Natural killer cell (primary cell): ENCODE results near the gene POC1A. TPM values are rescaled to one million over a fixed set of nuclear protein-coding genes. Genes with fewer than 3 reads are reported as not detected.
A peak's percentile ranks its signal among the peaks of the same experiment; 100 is the strongest.

ENCODE experiments used
- ATAC-seq, 3 donors: fragments of 150-1000 bp in 2 of 3; fragments of 200-7000 bp in 1 of 3; cut with Tn5 transposase; 1 replicate in 1 of 3; 2 replicates in 2 of 3; pipeline ENCODE4 v1.10.0; 2021; ENCODE audit warnings: mild to moderate bottlenecking in 2 of 3, moderate library complexity in 2 of 3
- DNase-seq, 2 donors: peaks; one replicate each; pipeline versions ENCODE4 v3.0.0 to v3.0.0-alpha.2; 2013 to 2021; ENCODE audit warnings: mixed read lengths in 1 of 2
- H3K27ac ChIP-seq: one replicate; pipeline ENCODE4 v1.5.1; 2013; ENCODE audit warnings: mild to moderate bottlenecking, low read length
- H3K27me3 ChIP-seq: one replicate; pipeline ENCODE4 v1.6.1; 2013; ENCODE audit warnings: low read length; ENCODE audit not compliant: control insufficient read depth, insufficient read depth
- H3K36me3 ChIP-seq: one replicate; pipeline ENCODE4 v1.6.1; 2013; ENCODE audit warnings: low read length; ENCODE audit not compliant: control insufficient read depth, insufficient read depth
- H3K4me1 ChIP-seq: one replicate; pipeline ENCODE4 v1.6.1; 2013; ENCODE audit warnings: low read length; ENCODE audit not compliant: control insufficient read depth, insufficient read depth
- H3K4me3 ChIP-seq: one replicate; pipeline ENCODE4 v1.5.1; 2013; ENCODE audit warnings: low read length
- H3K9me3 ChIP-seq: one replicate; pipeline ENCODE4 v1.6.1; 2013; ENCODE audit warnings: low read length; ENCODE audit not compliant: control insufficient read depth, insufficient read depth
- H3K27ac Mint-ChIP-seq, 2 donors: one replicate each; pipeline ENCODE4 v1.8.0; 2022; ENCODE audit warnings: mild to moderate bottlenecking in 2 of 2, mixed read lengths in 2 of 2, moderate library complexity in 1 of 2
- H3K27me3 Mint-ChIP-seq, 2 donors: one replicate each; pipeline ENCODE4 v1.8.0; 2022; ENCODE audit warnings: low read depth in 2 of 2, mixed read lengths in 2 of 2
- H3K36me3 Mint-ChIP-seq: one replicate; pipeline ENCODE4 v1.8.0; 2022; ENCODE audit warnings: mixed read lengths
- H3K4me1 Mint-ChIP-seq, 2 donors: one replicate each; pipeline ENCODE4 v1.8.0; 2022; ENCODE audit warnings: mixed read lengths in 2 of 2
- H3K4me3 Mint-ChIP-seq: one replicate; pipeline ENCODE4 v1.8.0; 2022; ENCODE audit warnings: mild to moderate bottlenecking, moderate library complexity, mixed read lengths
- H3K9me3 Mint-ChIP-seq, 2 donors: one replicate each; pipeline ENCODE4 v1.8.0; 2022; ENCODE audit warnings: mixed read lengths in 2 of 2
- CTCF ChIP-seq: fragments of 200-600 bp; IDR thresholded peaks from one replicate; pipeline ENCODE4 v1.8.0; 2022; ENCODE audit warnings: antibody characterized with exemption
- WGBS: methylation state at CpG from one replicate; pipeline ENCODE4 v1.1.7; 2013; ENCODE audit warnings: missing lambda C conversion rate; ENCODE audit not compliant: insufficient coverage; 5-methylcytosine and 5-hydroxymethylcytosine counted together
- intact Hi-C: fragments of 100-400 bp; cut with micrococcal nuclease; formaldehyde crosslinking; loops from one replicate; pipeline ENCODE4 v1.14.2; 2022
- total RNA-seq, 4 donors: library from RNA; stranded (reverse); fragments of 120-200 nt in 1 of 4; gene quantifications; one replicate each; pipeline versions ENCODE4 v1.2.3 to v1.2.4, GENCODE V29; 2013 to 2022

POC1A gene
- total RNA-seq, 3 donors from 2014 or later (not counting 1 experiment from before 2014, with no cell fraction given) = 1.3 to 2.6 (median 2.4) TPM

DNA sequence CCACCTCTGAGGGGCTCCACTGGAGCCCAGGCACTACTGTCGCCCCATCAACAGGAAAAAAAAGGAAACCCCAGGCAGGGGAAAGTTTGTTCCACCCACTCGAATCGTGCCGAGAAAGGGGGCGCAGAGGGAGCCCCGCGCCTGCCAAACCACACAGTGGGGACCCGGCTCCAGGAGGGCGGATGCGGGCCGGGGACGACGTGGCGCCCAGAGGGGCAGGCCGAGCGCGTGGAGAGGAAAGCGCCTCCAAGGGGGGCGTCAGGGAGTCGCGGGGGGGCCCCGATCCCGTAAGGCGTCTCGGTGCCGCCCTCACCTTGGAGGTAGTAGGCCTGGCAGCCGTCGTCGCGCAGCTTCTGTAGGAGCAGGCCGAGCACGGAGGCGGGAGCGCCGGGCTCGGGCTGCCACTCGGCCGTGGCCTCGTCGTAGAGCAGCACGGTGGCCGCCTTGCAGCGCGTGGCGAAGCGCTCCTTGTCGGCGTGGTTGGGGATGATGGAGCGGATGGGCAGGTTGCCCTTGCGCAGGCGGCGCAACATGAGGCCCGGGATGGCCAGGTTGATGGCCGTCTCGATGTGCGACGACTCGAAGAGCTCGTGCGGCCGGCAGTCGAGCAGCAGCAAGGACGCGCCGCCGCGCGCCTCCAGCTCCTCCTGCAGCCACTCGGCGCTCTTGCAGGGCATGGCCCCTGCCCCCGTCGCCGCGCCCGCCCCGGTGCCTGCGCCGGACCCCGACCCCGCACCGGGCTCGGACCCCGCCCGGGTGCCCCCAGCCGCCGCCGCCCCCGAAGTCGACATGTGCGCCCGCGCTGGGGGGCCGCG lies 98.5 kb downstream of the POC1A start:
- H3K36me3 ChIP-seq = peaks cover 13% of the 10 kb centered on the region
- DNase-seq = peak; percentile 48 to 77
- Mint-ChIP-seq H3K4me3 (peak overlapping the region; percentile 93), H3K27ac (peak overlapping the region; percentile 91 to 94), H3K27me3 (peaks cover 0 to 2% of the 10 kb centered on the region in 2 donors), H3K9me3 (no peaks in the 10 kb centered on the region), H3K4me1 (peaks cover 38 to 56% of the 10 kb centered on the region in 2 donors), H3K36me3 (no peaks in the 10 kb centered on the region)
- peak; percentile 22 to 28 (median 27) for ATAC-seq
- no peaks in the 10 kb centered on the region for H3K9me3 ChIP-seq
- no peak for TF ChIP-seq CTCF
- WGBS = under 1% methylated on average over 94 of the region's 94 CpGs
- peaks cover 61% of the 10 kb centered on the region for H3K4me1 ChIP-seq
- H3K4me3 ChIP-seq = peak overlapping the region; percentile 73
- H3K27ac ChIP-seq = peak overlapping the region; percentile 69
- H3K27me3 ChIP-seq = no peaks in the 10 kb centered on the region
- intact Hi-C loops = loop anchor here (2.0 kb wide), 1 partner anchor 113 kb away; the partner anchor contains the start of gene PARP3

GRCh38 chr3:52054661-52055511 lies 99.3 kb downstream of the POC1A start:
- Histone ChIP-seq H3K27me3 (no peaks in the 10 kb centered on the region), H3K36me3 (peaks cover 22% of the 10 kb centered on the region), H3K9me3 (no peaks in the 10 kb centered on the region), H3K4me3 (peak overlapping the region; percentile 73), H3K4me1 (peaks cover 68% of the 10 kb centered on the region), H3K27ac (peak overlapping the region; percentile 81)
- no peaks in the 10 kb centered on the region for H3K9me3 Mint-ChIP-seq
- peak in 1 of 2 donors; percentile 52 for DNase-seq
- H3K4me3 Mint-ChIP-seq = peak overlapping the region; percentile 93
- peaks cover 38 to 61% of the 10 kb centered on the region in 2 donors for H3K4me1 Mint-ChIP-seq
- ATAC-seq = no peak
- peak overlapping the region; percentile 91 to 94 for H3K27ac Mint-ChIP-seq
- TF ChIP-seq CTCF = no peak
- WGBS = 5% methylated on average over 26 of the region's 26 CpGs
- intact Hi-C loops = loop anchor here (5.0 kb wide), 2 partner anchors 53 to 67 kb away; no protein-coding TSS in a partner anchor
- no peaks in the 10 kb centered on the region for H3K36me3 Mint-ChIP-seq
- H3K27me3 Mint-ChIP-seq = peaks cover 0 to 2% of the 10 kb centered on the region in 2 donors

GRCh38 chr3:52053307-52054304 lies 100.6 kb downstream of the POC1A start:
- 70% methylated on average over 30 of the region's 31 CpGs for WGBS
- H3K9me3 Mint-ChIP-seq = no peaks in the 10 kb centered on the region
- no peaks in the 10 kb centered on the region for H3K36me3 Mint-ChIP-seq
- no peaks in the 10 kb centered on the region for H3K27me3 Mint-ChIP-seq
- Histone ChIP-seq H3K4me3 (peak overlapping the region; percentile 14), H3K36me3 (peaks cover 32% of the 10 kb centered on the region), H3K4me1 (peaks cover 77% of the 10 kb centered on the region), H3K27ac (peak overlapping the region; percentile 81), H3K27me3 (no peaks in the 10 kb centered on the region), H3K9me3 (no peaks in the 10 kb centered on the region)
- intact Hi-C loops = loop anchor here (5.0 kb wide), 2 partner anchors 51 to 69 kb away; no protein-coding TSS in a partner anchor
- no peak for TF ChIP-seq CTCF
- H3K4me3 Mint-ChIP-seq = peak overlapping the region; percentile 93
- H3K4me1 Mint-ChIP-seq = peaks cover 42 to 70% of the 10 kb centered on the region in 2 donors
- peak in 1 of 2 donors; percentile 59 for DNase-seq
- ATAC-seq = no peak
- H3K27ac Mint-ChIP-seq = peak overlapping the region; percentile 91 to 94
